ENCODE measurements around the gene TOMM5. TPM values are rescaled to one million over a fixed set of nuclear protein-coding genes. Genes with fewer than 3 reads are reported as not detected.

TOMM5 gene
- polyA plus RNA-seq, 1 of the 3 experiments (the other 2 are of a cell fraction), result 255 TPM

GRCh38 chr9:37550781-37551180 lies 41.6 kb downstream of the TOMM5 start:
- no peaks in the 10 kb centered on the region for H3K79me2 ChIP-seq (ENCODE audit: insufficient read depth)
- DNase-seq, result no peak
- H3K27ac ChIP-seq (ENCODE audit: low read depth in 2 of 2, low read length in 1 of 2), result no peak overlapping the region
- TF ChIP-seq IRF3 (IDR thresholded peaks at IDR 0.05; ENCODE audit: low read depth, low read length), result no peak
- TF ChIP-seq FOXM1 (IDR thresholded peaks at IDR 0.05; ENCODE audit: low read depth), result no peak
- no peak for TF ChIP-seq JUND (IDR thresholded peaks at IDR 0.05)
- no peak for TF ChIP-seq RFX5 (IDR thresholded peaks at IDR 0.05; ENCODE audit: low read length)
- no peak for TF ChIP-seq POLR2AphosphoS5 (IDR thresholded peaks at IDR 0.05; ENCODE audit: low read depth, low read length)
- TF ChIP-seq RXRA (IDR thresholded peaks at IDR 0.05; ENCODE audit: borderline replicate concordance, low read depth), result no peak
- TF ChIP-seq NFIC (IDR thresholded peaks at IDR 0.05; ENCODE audit: borderline replicate concordance), result no peak
- TF ChIP-seq GABPA (IDR thresholded peaks at IDR 0.05; ENCODE audit: low read depth), result no peak
- no peak for TF ChIP-seq TCF12 (IDR thresholded peaks at IDR 0.05)
- TF ChIP-seq RAD21 (IDR thresholded peaks at IDR 0.05; ENCODE audit: low read length), result no peak
- TF ChIP-seq PBX3 (IDR thresholded peaks at IDR 0.05), result no peak
- no peak for TF ChIP-seq MAX (IDR thresholded peaks at IDR 0.05; ENCODE audit: low read depth)
- no peak for TF ChIP-seq SMC3 (IDR thresholded peaks at IDR 0.05; ENCODE audit: low read depth, low read length)
- TF ChIP-seq SIN3A (IDR thresholded peaks at IDR 0.05; ENCODE audit: borderline replicate concordance, low read depth, low read length), result no peak
- ChIA-PET CTCF (interaction anchor here (0.8 kb wide), 1 partner anchor 31 kb away, joined by 3 read pairs; no protein-coding TSS in a partner anchor), POLR2A (interaction anchor here (0.5 to 0.6 kb wide), 2 partner anchors 101 to 250 kb away, joined by 3 read pairs; partner anchors contain the start of gene DCAF10)
- H3K27me3 ChIP-seq (ENCODE audit: insufficient read depth), result no peaks in the 10 kb centered on the region
- H3F3A ChIP-seq (replicated peaks; ENCODE audit: insufficient read depth), result no peaks in the 10 kb centered on the region
- 75% methylated on average over 1 of the region's 1 CpG for WGBS (ENCODE audit: low lambda C conversion rate)
- no peak overlapping the region for H3K4me2 ChIP-seq
- no peak overlapping the region for H3K4me3 ChIP-seq (ENCODE audit: low read depth in 2 of 2, low read length in 1 of 2)
- no peaks in the 10 kb centered on the region for H3K4me1 ChIP-seq (ENCODE audit: control insufficient read depth in 1 of 2, insufficient read depth in 2 of 2, low read depth in 1 of 2, low read length in 1 of 2)
- no peaks in the 10 kb centered on the region for H3K9me3 ChIP-seq
- no peak overlapping the region for H2AFZ ChIP-seq (ENCODE audit: low read depth)
- no peaks in the 10 kb centered on the region for H3K9me2 ChIP-seq
- H4K20me1 ChIP-seq (ENCODE audit: insufficient read depth), result no peaks in the 10 kb centered on the region; the same call in 1 of the 2 replicates
- H3K36me3 ChIP-seq (replicated peaks in 1 of 2; ENCODE audit: control insufficient read depth in 1 of 2, insufficient read depth in 2 of 2, low read length in 1 of 2), result no peaks in the 10 kb centered on the region
- no peak overlapping the region for H3K9ac ChIP-seq

- Histone ChIP-seq H4K20me1 (ENCODE audit: insufficient read depth) (no peaks in the 10 kb centered on the region; the same call in 1 of the 2 replicates), H3F3A (replicated peaks; ENCODE audit: insufficient read depth) (no peaks in the 10 kb centered on the region), H3K27me3 (ENCODE audit: insufficient read depth) (no peaks in the 10 kb centered on the region), H3K27ac (ENCODE audit: low read depth in 2 of 2, low read length in 1 of 2) (no peak overlapping the region), H3K4me2 (no peak overlapping the region), H3K4me1 (ENCODE audit: control insufficient read depth in 1 of 2, insufficient read depth in 2 of 2, low read depth in 1 of 2, low read length in 1 of 2) (no peaks in the 10 kb centered on the region), H3K9ac (no peak overlapping the region), H2AFZ (ENCODE audit: low read depth) (no peak overlapping the region), H3K79me2 (ENCODE audit: insufficient read depth) (no peaks in the 10 kb centered on the region), H3K9me2 (no peaks in the 10 kb centered on the region), H3K36me3 (replicated peaks in 1 of 2; ENCODE audit: control insufficient read depth in 1 of 2, insufficient read depth in 2 of 2, low read length in 1 of 2) (no peaks in the 10 kb centered on the region), H3K4me3 (ENCODE audit: low read depth in 2 of 2, low read length in 1 of 2) (no peak overlapping the region), H3K9me3 (no peaks in the 10 kb centered on the region)
- TF ChIP-seq POLR2AphosphoS5 (IDR thresholded peaks at IDR 0.05; ENCODE audit: low read depth, low read length) (no peak), RCOR1 (IDR thresholded peaks at IDR 0.05; ENCODE audit: low read length) (no peak), RAD21 (IDR thresholded peaks at IDR 0.05; ENCODE audit: low read length) (no peak), TEAD4 (IDR thresholded peaks at IDR 0.05; ENCODE audit: borderline replicate concordance, insufficient read depth) (no peak), FOSL2 (IDR thresholded peaks at IDR 0.05; ENCODE audit: borderline replicate concordance, low read depth) (no peak), TCF12 (IDR thresholded peaks at IDR 0.05) (no peak)
- no peak for DNase-seq
- CTCF ChIA-PET, result interaction anchor here (0.9 kb wide), 1 partner anchor 83 kb away, joined by 3 read pairs; no protein-coding TSS in a partner anchor
- POLR2A ChIA-PET, result no interaction called here
These were observed 42.9 kb downstream of the TOMM5 start for GRCh38 chr9:37549527-37549926.
